GM15510 (cell line): ENCODE measurements around the gene CD300LB.

Source experiments
- POLR2A ChIP-seq: IDR thresholded peaks from 3 replicates; pipeline ENCODE4 v1.6.1; 2011; ENCODE audit warnings: borderline replicate concordance; ENCODE audit not compliant: insufficient read length; ENCODE audit errors: extremely low read depth

Gene CD300LB

DNA sequence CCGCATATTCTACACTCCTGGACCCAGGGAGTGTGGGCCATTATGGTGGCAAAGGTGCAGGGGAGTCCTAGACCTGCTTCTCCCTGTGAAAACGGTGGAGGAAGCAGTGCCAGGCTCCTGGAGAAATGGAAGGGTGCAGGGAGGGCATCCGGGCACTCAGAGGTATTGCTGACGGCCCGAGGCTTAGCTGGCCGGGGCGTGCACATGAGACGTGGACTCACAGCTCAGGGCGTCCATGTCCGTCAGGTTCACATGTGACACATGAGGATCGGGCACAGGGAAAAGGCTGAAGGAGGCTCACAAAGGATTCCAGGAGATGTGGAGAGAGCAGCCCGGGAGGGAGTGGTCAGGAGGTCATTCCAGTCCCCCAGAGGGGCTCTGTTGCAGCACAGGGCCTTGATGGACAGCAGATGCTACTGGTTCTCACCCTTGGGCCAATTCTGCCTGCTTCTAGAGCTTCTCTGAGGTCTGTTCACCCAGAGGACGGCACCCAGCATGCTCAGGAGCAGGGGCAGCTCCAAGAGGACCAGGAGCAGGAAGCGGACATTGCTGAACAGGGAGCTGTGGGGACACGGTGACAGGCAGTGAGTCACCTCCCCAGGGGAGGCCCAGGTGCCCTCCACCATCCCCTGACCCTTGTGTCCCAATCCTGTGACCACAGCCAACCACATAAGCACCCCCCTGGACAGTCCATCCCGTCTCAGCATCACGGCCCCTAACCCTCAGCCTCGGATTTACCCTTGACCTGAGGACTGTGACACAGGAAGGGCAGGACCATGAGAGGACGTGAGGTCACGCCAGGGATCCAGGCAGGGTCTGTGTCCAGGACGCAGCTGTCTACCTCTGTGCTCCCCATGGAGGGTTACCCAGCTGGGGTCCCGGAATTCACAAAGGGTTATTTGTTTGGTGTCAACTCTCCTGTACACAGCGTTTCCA is 10.2 kb upstream of the CD300LB start:
- no peak for TF ChIP-seq POLR2A

DNA sequence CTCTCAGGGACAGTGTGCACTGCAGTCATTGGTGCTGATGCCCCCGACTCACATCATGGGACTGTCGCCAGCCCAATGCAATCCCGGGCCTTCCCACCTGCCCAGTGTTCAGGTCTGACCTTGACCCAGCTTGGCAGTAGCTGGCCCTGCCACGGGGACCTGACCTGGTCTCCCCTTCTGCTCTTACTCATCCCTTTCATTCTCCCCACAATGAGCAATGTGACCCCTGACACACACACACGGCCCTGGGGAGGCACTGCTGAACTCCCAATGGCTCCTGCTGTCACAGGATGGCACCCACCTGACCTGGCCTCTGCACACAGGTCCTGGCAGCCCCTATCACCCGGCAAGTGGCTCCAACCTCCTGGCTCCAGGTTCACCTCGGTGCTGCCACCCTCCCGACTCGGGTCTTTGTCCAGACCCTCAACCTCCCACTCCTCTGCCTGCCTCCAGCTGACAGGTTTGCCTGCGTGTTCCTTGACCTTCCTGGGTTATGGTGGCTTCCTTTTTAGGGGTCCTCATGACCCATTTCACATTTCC is 8.1 kb upstream of the CD300LB start:
- no peak for TF ChIP-seq POLR2A

DNA sequence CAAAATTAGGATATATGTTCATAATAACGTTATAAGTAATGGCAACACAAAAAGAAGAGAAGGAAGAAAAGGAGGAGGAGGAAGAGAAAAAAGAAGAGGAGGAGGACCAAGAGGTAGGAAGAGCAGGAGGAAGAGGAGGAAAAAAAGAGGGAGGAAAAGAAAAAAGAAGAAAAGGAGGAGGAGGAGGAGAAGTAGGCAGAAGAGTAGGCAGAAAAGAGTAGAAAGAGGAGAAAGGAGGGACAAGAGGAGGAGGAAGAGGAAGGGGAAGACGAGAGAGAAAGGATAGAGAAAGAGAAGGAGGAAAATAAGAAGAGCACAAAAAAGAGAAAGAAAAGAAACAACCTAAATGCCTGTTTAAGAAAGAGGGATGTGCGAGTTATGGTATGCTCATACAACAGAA is 5.6 kb upstream of the CD300LB start:
- TF ChIP-seq POLR2A, result no peak

DNA sequence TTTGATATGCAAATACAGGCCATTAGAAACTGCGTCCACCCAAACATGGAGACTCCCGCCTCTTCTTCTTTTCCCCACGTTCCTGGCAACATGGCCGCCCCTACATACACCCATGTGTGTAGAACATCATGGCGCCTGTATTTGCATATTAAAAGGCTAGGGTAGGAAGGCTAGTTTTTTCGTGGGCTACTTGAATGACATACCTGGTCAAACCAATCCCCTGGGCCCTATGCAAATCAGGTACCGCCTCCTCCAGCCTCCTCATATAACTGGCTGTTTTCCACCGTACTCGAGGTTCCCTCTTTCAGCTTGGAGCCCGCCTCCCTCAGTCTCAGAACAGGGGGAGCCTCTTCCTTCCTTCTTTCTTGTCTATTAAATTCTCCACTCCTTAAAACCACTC is 840 bp upstream of the CD300LB start:
- TF ChIP-seq POLR2A, result no peak

DNA sequence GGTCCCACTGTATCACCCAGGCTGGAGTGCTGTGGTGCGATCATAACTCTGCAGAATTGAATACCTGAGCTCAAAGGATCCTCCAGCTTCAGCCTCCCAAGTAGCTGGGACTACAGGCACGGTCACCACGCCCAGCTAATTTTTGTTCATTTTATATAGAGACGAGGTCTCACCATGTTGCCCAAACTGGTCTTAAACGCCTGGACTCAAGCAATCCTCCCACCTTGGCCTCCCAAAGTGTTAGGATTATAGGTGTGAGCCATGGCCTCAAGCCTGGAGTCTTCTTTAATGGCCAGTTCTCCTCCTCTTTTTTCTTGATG is 484 bp downstream of the CD300LB start:
- TF ChIP-seq POLR2A, result no peak

GRCh38 chr17:74529243-74529642 is 2.0 kb downstream of the CD300LB start:
- no peak for TF ChIP-seq POLR2A

GRCh38 chr17:74528491-74529199 is 2.6 kb downstream of the CD300LB start:
- TF ChIP-seq POLR2A, result no peak

DNA sequence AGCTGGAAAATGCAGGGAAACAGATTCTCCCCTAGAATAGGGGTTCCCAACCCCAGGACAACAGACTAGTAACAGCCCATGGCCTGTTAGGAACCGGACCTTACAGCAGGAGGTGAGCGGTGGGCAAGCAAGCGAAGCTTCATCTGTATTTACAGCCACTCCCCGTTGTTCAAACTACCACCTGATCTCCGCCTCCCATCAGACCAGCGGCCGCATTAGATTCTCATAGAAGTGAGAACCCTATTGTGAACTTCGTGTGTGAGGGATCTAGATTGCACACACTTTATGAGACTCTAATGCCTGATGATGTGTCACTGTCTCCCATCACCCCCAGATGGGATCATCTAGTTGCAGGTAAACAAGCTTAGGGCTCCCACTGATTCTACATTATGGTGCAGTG is 3.5 kb downstream of the CD300LB start:
- TF ChIP-seq POLR2A, result no peak

DNA sequence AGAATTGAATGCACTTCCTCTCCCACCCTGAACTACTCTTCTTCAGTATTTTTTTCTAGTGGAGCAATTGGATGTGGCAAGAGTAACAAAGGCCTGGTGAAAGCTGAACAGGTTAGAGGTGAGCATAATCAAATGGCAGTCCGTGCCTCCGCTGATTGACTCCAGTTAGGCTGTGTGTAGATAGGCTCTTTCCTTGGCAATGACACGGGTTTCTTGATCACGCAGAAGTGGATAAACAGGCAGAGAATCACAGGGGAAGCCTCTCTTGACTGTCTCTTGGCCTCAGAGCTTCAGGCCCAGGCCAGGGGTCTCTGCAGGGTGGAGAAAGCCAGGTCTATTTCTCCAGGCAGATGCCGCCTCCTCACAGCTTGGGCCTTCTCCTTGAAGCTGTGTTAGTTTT is 4.2 kb downstream of the CD300LB start:
- no peak for TF ChIP-seq POLR2A

- no peak for TF ChIP-seq POLR2A
Observed at GRCh38 chr17:74526681-74527080, 4.6 kb downstream of the CD300LB start.

DNA sequence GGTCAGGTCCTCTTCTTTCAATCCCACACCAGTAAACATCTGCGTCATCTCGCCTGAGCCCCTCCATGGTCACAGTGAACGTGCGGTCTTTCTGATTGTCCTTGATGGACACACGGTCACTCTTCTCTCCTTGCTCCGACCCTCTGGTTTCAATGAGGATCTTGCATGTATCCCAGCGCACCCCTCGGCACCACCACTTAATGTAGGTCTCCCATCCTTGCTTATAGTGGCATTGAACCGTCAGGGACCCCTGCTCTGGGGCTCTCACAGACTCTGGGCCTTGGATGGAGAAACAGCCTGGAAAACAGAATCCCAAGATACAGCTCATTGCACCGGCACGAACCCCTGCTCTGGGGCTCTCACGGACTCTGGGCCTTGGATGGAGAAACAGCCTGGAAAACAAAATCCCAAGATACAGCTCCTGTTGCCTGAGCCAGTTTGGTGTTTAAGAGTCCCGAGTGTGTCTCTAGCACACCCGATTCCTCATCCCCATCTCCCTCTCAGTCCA is 5.4 kb downstream of the CD300LB start:
- no peak for TF ChIP-seq POLR2A

DNA sequence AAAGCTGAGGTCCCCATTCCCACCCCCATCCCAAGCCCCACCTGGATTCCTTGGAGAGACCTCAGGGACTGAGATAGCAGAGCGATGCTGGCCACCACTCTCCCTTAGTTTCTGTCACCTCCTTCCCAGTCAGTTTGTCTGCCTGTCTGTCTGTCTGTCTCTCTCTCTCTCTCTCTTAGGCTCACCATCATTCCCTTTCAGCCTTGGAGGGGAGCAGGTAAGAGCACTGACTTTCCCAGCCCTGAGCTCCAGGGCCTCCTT is 5.9 kb downstream of the CD300LB start:
- TF ChIP-seq POLR2A, result no peak

- no peak for TF ChIP-seq POLR2A
Observed at GRCh38 chr17:74524653-74525464, 6.4 kb downstream of the CD300LB start.

DNA sequence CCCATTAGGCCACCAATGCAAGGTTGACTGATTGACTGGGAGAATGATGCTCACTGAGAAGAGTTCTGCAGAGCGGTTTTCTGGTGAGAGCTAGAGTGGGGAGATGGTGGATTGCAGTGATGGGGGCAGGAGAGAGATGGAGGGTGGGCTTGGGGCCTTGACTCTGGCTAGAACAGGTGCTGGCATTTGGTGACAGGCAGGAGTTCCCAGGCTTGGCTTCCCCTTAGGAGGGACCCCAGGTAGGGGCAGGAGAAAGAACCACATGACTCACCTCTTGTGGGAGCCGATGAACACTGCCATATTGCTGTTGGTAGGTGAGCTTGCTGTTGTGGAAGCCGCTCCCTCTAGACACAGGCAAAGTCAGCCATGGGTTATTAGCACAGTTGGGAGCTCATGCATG is 8.0 kb downstream of the CD300LB start:
- no peak for TF ChIP-seq POLR2A
